Measurements from ENCODE around the gene DNAJB8. TPM values are rescaled to one million over a fixed set of nuclear protein-coding genes. Genes with fewer than 3 reads are reported as not detected.

DNAJB8 gene
- total RNA-seq, 1 experiment from 2014 or later, result not detected

GRCh38 chr3:128473180-128473519 lies 6.5 kb upstream of the DNAJB8 start:
- H3K4me1 Mint-ChIP-seq, result peaks cover 24 to 28% of the 10 kb centered on the region in 2 experiments
- H2BK12ac ChIP-seq (ENCODE audit: insufficient read length, low read depth, low read length), result no peak overlapping the region

More at GRCh38 chr3:128473180-128473519, 6.5 kb upstream of the DNAJB8 start:
- Histone ChIP-seq H3K79me2 (ENCODE audit: insufficient read depth, low read length) (no peaks in the 10 kb centered on the region), H4K5ac (ENCODE audit: insufficient read length, low read depth, low read length) (no peak overlapping the region), H4K91ac (ENCODE audit: insufficient read length, low read depth, low read length) (no peak overlapping the region), H2BK15ac (ENCODE audit: low read depth, low read length) (no peak overlapping the region), H3K4me1 (ENCODE audit: insufficient read depth, low read length) (no peaks in the 10 kb centered on the region), H2BK120ac (ENCODE audit: low read depth, low read length, poor library complexity, severe bottlenecking) (no peak overlapping the region), H4K20me1 (ENCODE audit: control insufficient read depth, insufficient read depth, insufficient read length) (no peaks in the 10 kb centered on the region), H3K14ac (ENCODE audit: insufficient read depth, low read length) (no peak overlapping the region), H4K8ac (replicated peaks; ENCODE audit: insufficient read length, low read depth, low read length) (no peak overlapping the region), H3K4ac (ENCODE audit: low read depth, low read length) (no peak overlapping the region), H2AFZ (ENCODE audit: low read length) (no peak overlapping the region), H3K27ac (ENCODE audit: insufficient read length, low read depth, low read length) (no peak overlapping the region), H2AK5ac (ENCODE audit: insufficient read length, low read length) (no peak overlapping the region), H2BK5ac (ENCODE audit: insufficient read length, low read length) (no peak overlapping the region), H3K4me2 (ENCODE audit: insufficient read depth, insufficient read length, low read length) (no peak overlapping the region), H3K23ac (ENCODE audit: insufficient read length, low read depth, low read length) (no peak overlapping the region), H3K18ac (ENCODE audit: insufficient read length, low read depth, low read length) (no peak overlapping the region), H3T11ph (ENCODE audit: low read length) (no peak overlapping the region), H3K23me2 (ENCODE audit: insufficient read length, low read depth, low read length, poor library complexity, severe bottlenecking) (no peaks in the 10 kb centered on the region), H3K56ac (ENCODE audit: insufficient read length, low read depth, low read length) (no peak overlapping the region), H3K79me1 (ENCODE audit: insufficient read depth, low read depth, low read length, poor library complexity, severe bottlenecking) (no peaks in the 10 kb centered on the region), H3K27me3 (ENCODE audit: insufficient read depth, low read length) (peaks cover 43% of the 10 kb centered on the region; the same call in 1 of the 2 replicates), H3K9ac (ENCODE audit: extremely low read depth, insufficient read length, low read length) (no peak overlapping the region), H2BK20ac (ENCODE audit: low read depth, low read length, poor library complexity, severe bottlenecking) (no peak overlapping the region), H3K9me3 (ENCODE audit: control insufficient read depth, low read depth, low read length) (no peaks in the 10 kb centered on the region)
- Mint-ChIP-seq H3K27me3 (ENCODE audit: low read depth) (peaks cover 94% of the 10 kb centered on the region), H3K27ac (no peak overlapping the region), H3K36me3 (ENCODE audit: insufficient read depth in 1 of 3, low read depth in 3 of 3) (no peaks in the 10 kb centered on the region; a peak in 2 of 7 replicates), H3K9me3 (peaks cover 0 to 4% of the 10 kb centered on the region in 2 experiments; a peak in 2 of 5 replicates), H3K4me3 (no peak overlapping the region)
- no peak for DNase-seq
- TF ChIP-seq CTCF (conservative IDR thresholded peaks at IDR 0.05), result no peak
- no CpG with 5 or more reads among the region's 6 CpGs for WGBS (ENCODE audit: extremely low coverage, insufficient read length, low lambda C conversion rate)

Measured in H9 (cell line).